ENCODE results near the gene C19orf38. TPM values are rescaled to one million over a fixed set of nuclear protein-coding genes. Genes with fewer than 3 reads are reported as not detected.
A peak's percentile ranks its signal among the peaks of the same experiment; 100 is the strongest.

The C19orf38 gene
- total RNA-seq, 4 donors from 2014 or later = 20.6 TPM; not detected in 3

DNA sequence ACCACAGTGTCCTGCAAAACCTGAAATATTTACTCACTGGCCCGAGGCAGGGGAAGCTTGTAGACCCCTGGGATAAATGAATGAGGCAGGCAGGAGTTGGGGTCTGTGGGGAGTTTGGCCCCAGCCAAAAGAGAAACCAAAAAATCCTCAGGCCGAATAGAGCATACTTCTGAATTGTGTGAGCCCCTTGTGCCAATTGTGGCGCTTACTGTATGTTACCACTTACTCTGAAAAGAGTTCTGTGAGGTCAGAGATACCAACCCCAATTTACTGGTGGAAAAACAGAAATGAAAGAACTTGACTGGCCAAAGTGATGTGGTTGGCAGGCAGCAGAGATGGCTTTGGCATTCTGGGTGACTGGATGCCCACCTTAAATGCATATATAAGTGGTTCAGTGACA lies 30.0 kb downstream of the C19orf38 start:
- Histone ChIP-seq H3K4me3 (no peak overlapping the region), H3K9me3 (no peaks in the 10 kb centered on the region), H3K4me1 (peaks cover 0 to 26% (median 10%) of the 10 kb centered on the region in 4 donors), H3K27ac (peak overlapping the region in 3 of 4 donors; percentile 31 to 67 (median 52)), H3K36me3 (no peaks in the 10 kb centered on the region), H3K27me3 (no peaks in the 10 kb centered on the region)
- TF ChIP-seq, protein P1, sequence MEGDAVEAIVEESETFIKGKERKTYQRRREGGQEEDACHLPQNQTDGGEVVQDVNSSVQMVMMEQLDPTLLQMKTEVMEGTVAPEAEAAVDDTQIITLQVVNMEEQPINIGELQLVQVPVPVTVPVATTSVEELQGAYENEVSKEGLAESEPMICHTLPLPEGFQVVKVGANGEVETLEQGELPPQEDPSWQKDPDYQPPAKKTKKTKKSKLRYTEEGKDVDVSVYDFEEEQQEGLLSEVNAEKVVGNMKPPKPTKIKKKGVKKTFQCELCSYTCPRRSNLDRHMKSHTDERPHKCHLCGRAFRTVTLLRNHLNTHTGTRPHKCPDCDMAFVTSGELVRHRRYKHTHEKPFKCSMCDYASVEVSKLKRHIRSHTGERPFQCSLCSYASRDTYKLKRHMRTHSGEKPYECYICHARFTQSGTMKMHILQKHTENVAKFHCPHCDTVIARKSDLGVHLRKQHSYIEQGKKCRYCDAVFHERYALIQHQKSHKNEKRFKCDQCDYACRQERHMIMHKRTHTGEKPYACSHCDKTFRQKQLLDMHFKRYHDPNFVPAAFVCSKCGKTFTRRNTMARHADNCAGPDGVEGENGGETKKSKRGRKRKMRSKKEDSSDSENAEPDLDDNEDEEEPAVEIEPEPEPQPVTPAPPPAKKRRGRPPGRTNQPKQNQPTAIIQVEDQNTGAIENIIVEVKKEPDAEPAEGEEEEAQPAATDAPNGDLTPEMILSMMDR (IDR thresholded peaks at IDR 0.05) = no peak
- TF ChIP-seq POLR2A (IDR thresholded peaks at IDR 0.05) = no peak
- DNase-seq = no peak

DNA sequence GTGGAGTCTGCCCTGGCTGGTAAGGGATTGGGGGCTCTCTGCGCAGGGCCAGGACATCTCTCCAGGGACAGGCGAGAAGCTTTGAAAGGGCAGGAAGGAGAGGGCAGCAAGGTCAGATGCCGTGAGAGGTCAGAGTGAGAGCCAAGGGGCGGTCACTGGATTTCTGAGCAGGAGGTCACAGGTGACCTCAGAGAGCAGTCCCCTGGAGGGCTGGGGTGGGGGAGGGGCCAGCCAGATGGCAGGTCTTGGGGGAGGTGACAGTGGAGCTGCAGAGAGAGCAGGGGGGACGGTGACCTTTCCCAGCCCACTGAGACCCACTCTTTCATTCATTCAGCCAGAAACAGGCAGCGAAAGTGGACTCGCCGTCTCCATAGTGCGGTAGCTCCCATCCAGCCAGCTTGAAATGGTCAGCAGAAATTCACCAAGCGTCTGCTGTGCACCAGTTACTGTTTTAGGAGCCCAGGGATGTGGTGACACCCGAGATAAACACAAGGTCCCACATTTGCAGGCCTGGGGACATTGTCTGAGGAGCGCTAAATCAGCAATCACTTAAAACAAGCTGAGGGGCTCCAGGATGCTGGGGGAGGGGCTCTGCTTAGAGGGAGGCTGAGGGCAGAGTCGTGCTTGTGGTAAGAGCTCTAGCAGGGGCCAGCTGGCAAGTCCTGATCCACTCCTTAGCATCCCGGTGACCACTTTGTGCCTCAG lies 33.3 kb downstream of the C19orf38 start:
- TF ChIP-seq, protein P1 (IDR thresholded peaks at IDR 0.05) = no peak
- no peak for TF ChIP-seq POLR2A (IDR thresholded peaks at IDR 0.05)
- Histone ChIP-seq H3K4me1 (peaks cover 0 to 13% (median 6%) of the 10 kb centered on the region in 4 donors), H3K27me3 (no peaks in the 10 kb centered on the region), H3K4me3 (no peak overlapping the region), H3K9me3 (no peaks in the 10 kb centered on the region), H3K27ac (no peak overlapping the region), H3K36me3 (no peaks in the 10 kb centered on the region)
- DNase-seq = no peak

DNA sequence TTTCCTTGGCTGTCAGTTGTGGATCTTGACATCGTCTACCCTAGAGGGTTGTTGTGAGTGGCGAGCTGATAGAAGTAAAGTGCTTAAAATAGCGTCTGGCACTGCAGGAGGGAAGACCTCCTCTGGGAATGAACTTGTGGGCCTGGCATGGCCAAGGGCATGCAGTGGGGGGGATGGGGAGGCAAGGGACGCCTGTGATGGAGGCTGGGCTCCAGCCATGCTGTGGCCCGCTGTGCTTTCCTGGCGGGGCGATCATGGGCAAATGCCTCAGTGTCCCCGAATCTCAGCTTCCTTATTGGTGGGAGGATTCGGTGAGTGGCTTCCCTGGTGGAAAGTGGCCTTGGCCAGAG lies 33.9 kb downstream of the C19orf38 start:
- H3K4me1 ChIP-seq = peaks cover 0 to 12% (median 6%) of the 10 kb centered on the region in 4 donors
- TF ChIP-seq, protein P1 (IDR thresholded peaks at IDR 0.05) = no peak
- no peak for TF ChIP-seq POLR2A (IDR thresholded peaks at IDR 0.05)
- DNase-seq = no peak
- no peaks in the 10 kb centered on the region for H3K27me3 ChIP-seq
- H3K36me3 ChIP-seq = no peaks in the 10 kb centered on the region
- no peak overlapping the region for H3K27ac ChIP-seq
- H3K4me3 ChIP-seq = no peak overlapping the region
- H3K9me3 ChIP-seq = no peaks in the 10 kb centered on the region

DNA sequence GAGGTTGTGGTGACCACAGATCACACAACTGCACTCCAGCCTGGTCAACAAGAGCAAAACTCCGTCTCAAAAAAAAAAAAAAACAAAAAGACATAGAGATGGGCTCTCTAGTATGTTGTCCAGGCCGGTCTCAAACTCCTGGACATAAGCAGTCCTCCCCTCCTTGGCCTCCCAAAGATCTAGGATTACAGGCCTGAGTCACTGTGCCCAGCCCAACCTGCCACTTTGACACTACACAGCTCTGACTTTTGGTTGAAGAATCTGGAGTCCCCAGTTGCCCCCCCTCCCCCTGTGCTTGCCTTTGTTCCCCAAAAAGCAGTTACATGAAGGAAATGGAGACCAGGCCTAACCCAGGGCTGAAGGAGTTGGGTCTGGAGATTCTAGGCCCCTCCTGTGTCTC lies 36.1 kb downstream of the C19orf38 start:
- Histone ChIP-seq H3K9me3 (no peaks in the 10 kb centered on the region), H3K27me3 (no peaks in the 10 kb centered on the region), H3K36me3 (no peaks in the 10 kb centered on the region), H3K27ac (no peak overlapping the region), H3K4me1 (peaks cover 0 to 11% (median 5%) of the 10 kb centered on the region in 4 donors), H3K4me3 (no peak overlapping the region)
- no peak for TF ChIP-seq POLR2A (IDR thresholded peaks at IDR 0.05)
- TF ChIP-seq, protein P1 (IDR thresholded peaks at IDR 0.05) = no peak
- no peak for DNase-seq

DNA sequence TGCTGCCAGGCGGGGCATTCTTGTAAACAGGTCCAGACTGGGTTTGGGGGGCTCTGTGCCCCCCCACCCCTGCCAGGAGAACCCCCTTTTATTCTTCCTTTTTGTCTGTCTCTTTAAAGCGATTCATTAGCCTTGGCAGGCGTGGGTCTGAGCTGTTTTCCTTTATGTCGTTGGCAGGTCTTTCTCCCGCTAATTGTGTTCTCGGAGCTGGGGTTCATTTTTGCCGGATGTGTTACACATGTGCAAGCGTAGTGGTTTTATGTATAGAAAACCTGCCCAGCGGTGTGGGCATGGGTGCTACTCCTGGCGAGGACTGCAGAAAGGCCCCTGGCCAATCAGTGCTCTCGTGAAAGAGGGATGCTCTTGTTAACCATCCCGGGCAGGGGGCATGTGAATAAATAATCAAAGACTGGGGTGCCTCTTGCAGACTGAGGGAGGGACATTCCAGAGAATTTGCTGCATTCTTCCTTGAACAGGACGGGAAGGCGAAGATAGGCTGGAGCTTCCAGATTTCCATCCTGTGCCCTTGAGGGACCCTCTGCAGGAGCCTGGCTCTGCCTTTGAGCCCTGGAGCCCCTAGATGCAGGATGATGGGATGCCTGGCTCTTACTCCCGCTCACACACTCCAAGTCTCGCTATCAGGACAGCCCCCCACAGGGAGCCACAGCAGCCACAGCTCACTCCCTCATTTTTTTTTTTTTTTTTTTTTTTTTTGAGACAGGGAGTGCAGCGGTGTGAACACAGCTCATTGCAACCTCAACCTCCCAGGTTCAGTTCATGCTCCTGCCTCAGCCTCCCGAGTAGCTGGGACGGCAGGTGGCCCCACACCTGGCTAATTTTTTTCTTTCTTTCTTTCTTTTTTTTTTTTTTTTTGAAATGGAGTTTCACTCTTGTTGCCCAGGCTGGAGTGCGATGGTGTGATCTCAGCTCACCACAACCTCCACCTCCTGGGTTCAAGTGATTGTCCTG lies 37.3 kb downstream of the C19orf38 start:
- no peaks in the 10 kb centered on the region for H3K9me3 ChIP-seq
- no peaks in the 10 kb centered on the region for H3K27me3 ChIP-seq
- DNase-seq = no peak
- no peaks in the 10 kb centered on the region for H3K36me3 ChIP-seq
- TF ChIP-seq POLR2A (IDR thresholded peaks at IDR 0.05) = no peak
- H3K4me3 ChIP-seq = no peak overlapping the region
- H3K27ac ChIP-seq = no peak overlapping the region
- peaks cover 0 to 11% (median 5%) of the 10 kb centered on the region in 4 donors for H3K4me1 ChIP-seq

All from Peyer's patch (tissue), 4 donors.